ENCODE results near the gene C3orf85.

Gene C3orf85

DNA sequence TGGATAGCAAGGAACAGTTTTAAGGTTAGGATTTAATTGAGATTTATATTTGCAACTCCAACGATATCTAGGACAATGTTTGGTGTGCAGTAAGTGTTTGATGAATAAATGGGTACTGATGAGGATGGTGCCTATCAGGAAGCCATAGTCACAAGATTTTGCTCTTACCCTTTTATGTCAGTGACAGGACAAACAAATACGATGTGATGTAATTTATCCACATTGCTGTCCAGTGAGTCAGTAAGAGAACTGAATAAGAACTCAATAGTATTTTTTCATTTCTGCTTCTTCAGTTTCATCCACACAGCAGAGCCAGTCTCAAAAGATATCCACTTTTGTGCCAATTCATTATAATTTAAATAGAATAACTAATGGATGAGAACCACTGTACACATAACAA, 18.5 kb downstream of the C3orf85 start:
- DNase-seq: no peak

DNA sequence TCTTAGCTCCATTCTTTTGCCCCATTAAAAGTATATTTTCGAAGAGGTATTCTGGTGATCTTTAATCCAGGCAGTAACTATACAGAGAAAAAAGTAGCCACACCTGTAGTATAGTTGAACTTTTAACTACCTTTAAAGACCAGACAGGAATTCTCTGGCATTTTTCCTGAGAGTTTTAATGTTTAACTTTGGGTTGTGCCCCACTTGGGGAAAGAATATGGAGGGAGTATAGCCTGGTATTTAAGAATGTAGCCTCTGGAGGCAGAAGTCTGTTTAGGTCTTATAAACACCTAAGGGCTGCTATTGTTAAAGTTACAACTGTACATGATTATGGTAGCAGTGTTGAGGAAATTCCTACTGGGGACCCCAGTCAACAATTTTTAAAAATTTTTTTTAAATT, 19.3 kb downstream of the C3orf85 start:
- DNase-seq: no peak

DNA sequence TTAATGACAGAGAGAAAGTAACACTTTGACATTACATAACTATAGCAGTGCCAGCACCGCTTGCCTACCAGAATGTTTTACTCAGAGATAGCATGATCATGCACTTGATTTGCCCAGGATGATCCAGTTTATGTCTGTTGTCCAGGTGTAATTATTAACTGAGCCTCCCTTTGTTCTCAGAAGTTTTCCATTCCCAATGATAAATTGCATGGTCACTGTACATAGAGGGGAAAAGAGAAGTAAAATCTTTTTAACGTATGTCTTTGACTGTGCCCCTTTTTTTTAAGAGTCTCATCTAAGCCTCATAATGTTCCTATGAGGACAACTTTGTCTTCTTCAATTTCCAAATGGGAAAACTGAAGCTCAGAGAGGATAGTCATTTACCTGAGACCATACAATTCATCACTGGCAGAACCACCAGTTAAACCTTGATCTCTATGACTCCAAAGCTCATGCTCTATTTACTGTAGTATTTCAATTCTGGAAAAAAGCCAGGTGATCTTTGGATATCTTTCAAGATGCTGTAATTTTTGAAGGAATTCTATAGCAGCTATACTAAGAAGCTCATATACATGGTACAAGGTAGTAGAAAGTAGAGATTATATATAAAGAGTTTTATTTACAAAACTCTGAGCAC, 25.1 kb downstream of the C3orf85 start:
- DNase-seq: no peak

DNA sequence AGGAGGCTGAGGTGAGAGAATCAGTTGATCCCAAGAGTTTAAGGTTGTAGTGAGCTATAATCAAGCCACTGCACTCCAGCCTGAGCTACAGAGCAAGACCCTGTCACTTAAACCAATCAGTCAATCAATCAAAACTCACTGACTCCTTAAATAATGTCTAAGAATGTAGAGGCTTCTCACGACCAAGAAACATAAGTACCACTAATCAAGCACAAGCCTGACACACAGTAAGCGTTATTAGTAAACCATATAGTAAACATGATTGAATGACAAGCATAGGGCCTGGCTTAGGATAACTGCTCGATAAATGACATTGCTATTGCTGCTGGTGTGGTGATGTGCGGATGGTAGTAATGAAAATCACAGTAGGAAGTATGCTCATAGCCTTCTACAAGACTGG, 29.4 kb downstream of the C3orf85 start:
- no peak for DNase-seq

DNA sequence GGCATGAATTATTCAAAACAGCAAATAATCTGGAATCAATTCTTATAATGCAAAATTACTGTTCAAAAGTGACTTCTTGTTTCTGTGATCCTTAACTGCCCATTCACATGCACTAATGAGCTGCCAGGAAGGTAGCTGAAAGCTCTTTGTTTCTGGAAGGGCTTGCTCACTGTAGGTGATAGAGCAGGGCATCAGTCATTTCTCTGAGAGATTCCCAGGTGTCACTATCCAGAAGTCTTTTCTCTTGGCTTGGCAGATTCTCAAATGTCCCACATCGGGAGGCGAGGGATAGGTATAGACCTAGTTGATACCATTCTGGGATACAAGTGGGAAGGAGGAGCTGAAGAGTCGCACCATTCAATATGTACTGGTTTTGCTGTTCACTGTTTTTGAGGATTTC, 35.0 kb downstream of the C3orf85 start:
- DNase-seq: no peak

DNA sequence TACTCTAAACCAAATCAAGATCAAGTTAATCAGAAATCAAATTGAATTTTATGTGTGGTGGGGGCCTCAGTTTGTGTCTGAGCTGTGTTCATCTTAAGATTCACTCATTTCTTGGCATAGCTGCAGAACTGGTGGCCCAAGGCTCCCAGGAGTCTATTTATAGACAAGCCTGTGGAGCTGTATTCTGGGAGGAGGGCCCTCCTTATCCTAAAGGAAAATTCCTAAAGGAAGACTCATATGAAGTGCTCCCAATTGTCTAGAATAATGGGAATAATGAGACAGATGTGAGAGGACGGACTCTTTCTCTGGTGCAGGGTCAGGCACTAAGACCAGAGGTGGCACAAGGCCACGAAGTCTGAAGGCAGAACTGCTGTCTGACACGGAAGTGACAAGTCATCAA, 38.9 kb downstream of the C3orf85 start:
- no peak for DNase-seq

DNA sequence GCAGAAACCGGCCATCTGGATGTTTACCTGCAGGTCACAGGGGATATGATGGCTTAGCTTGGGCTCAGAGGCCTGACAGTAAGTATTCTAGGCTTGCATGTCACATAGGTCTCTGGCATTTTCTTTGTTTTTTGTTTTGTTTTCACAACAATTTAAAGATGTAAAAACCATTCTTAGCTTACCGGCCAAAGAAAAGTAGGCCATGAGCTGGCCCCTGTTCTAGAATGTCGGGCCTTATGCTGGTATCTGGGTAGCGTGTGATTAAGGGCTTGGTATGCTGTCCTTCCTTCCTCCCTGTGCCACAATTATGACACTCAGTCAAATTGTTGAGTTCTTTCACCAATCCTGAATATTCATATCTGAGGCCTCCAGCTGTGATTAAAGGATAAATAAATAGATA, 40.2 kb downstream of the C3orf85 start:
- DNase-seq: no peak

DNA sequence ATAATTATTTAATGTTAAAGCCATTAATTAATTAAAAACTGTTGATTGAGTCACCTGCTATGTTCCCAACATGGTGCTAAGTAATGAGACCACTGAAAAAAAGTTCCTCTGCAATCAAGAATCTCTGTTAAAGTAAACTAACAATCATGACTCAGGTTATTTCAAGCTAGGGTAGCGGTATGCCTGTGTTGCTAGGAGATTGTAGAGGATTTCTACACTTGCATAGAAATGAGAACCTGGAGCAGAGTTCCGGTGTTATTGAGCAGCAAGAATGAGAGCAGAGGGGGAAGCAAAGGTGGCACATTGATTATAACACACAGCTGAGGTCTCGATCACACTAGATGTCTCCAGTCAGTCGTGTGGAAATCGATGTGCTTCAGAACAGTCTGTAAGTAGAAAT, 41.4 kb downstream of the C3orf85 start:
- no peak for DNase-seq

DNA sequence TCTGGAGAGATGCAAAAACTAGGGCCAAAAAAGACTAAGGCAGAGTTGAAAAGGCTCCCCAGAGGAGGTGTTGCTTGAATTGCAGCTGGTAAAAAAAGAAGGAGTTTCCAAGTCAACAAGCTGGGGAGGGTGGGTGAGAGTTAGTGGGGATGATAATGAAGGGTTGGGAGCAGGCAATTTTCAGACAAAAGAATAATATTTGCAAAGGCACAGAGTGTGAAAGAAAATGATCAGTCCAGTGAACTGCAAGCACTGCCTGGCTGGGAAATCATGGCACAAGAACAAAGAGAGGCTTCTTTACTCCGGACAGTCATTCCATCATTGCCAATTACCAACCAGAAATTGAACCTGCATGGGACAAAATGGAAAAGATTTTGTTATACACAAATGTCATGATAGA, 42.2 kb downstream of the C3orf85 start:
- DNase-seq: no peak

DNA sequence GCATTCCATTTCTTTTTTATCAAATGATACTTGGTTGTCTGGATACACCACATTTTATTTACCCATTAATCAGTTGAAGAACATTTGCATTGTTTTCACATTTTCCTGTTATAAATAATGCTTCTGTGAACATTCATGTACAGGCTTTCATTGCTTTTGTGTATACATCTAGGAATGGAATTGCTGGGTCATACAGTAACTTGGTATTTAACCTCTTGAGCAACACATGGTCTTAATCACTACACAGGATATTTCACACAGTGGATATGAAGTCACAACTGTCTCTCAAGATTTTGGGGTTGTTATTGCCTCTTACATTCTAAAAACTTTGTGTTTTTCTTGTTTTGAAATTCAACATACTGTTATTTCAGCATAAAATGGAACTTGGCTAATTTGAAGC, 48.2 kb downstream of the C3orf85 start:
- no peak for DNase-seq

DNA sequence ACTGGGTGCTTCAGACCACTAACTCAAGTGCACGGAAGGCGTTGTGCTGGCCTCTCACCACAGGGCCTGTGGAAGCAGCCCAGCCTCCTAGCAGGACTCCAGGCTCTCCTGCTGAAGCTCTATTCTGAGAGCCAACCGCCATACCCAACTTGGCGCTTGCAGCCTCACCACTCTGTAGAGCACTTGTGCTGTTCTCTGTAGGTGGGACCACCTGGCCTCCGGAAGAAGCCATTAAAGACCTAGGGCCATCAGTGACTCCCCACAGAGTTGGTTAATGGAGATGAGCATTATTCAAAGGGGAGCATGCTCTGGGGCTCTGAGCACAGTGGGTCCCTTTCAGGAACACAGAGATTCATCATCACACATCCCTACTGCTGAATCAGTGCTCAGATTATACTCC, 50.9 kb downstream of the C3orf85 start:
- no peak for DNase-seq

DNA sequence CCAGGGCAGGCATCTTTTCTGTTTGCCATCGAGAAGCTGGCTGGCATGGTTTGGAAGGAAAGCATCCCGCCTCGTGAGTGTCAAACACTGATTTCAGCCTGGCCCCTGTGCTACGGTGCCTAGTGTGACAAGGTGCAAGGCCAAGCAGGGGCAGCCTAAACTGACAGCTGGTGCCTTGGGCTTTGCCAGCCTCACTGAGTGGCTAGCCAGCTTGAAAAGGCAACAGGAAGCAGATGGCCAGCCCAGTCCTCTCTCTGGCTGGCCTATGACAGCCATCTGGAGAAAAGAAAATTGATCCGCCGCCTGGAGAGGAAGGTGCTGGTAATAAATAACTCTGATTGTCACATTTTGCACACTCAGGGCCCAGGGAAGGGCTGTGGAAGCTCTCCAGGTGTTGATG, 52.2 kb downstream of the C3orf85 start:
- DNase-seq: no peak

DNA sequence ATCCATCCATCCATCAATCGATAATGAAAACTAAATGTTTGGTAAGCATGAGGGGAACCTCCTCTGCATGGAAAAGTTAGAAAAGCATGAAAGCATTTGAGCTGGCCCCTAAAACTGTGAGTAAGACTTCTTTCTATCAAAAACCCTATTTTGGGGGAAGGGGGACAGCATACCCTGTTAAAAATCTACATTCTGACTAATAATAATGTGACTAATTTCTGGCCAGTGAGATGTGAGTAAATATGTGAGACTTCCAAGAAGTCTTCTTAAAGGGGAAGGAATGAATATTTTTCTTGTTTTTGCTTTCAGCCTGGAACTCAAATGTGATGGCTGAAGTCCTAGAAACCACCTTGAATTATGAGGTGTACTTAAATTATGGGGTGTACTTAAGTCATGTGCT, 54.9 kb downstream of the C3orf85 start:
- DNase-seq: no peak

DNA sequence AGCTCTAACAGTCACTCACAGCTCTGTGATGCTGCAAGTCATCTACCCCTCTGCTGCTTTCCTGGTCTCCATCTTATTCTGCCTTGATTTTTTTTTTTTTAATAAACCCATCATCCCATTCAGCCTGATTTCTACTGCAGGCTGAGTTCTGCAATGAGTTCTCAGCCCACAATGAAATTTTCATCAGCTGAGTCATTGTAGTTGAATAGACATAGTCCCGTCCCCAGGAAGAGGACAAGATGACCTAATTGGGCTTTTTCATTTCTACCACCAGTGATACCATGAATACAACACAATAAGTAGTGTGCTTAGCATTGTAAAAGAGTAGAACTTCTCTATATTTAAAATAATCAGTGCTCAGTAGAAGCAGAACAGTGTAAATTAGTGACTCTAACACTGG, 59.3 kb downstream of the C3orf85 start:
- no peak for DNase-seq
